SU-DHL-6 (cell line): Measurements from ENCODE around the gene CNN2.
A peak's percentile ranks its signal among the peaks of the same experiment; 100 is the strongest.

Experiments used
- H2AFZ ChIP-seq: fragments of 200-600 bp; sonication (generic); 2 replicates; pipeline ENCODE4 v1.6.1; 2014; ENCODE audit warnings: low read depth, mild to moderate bottlenecking, moderate library complexity, mixed read lengths, antibody characterized with exemption, low read length; ENCODE audit not compliant: severe bottlenecking
- H3F3A ChIP-seq: fragments of 200-600 bp; shearing (Covaris generic); 2 replicates; pipeline ENCODE4 v1.6.0; 2016; ENCODE audit warnings: antibody characterized with exemption, mild to moderate bottlenecking; ENCODE audit not compliant: insufficient read depth
- H3K27ac ChIP-seq: fragments of 200-600 bp; sonication (generic); 2 replicates; pipeline ENCODE4 v1.5.1; 2016; ENCODE audit warnings: low read depth, mild to moderate bottlenecking, low read length, moderate library complexity, mixed read lengths
- H3K27me3 ChIP-seq: fragments of 200-600 bp; sonication (generic), shearing (Covaris generic); 2 replicates; pipeline ENCODE4 v1.6.0; 2014; ENCODE audit warnings: mild to moderate bottlenecking, low read length
- H3K36me3 ChIP-seq: fragments of 200-600 bp; sonication (generic); 2 replicates; pipeline ENCODE4 v1.6.1; 2014; ENCODE audit warnings: mild to moderate bottlenecking, low read length, mixed read lengths
- H3K4me2 ChIP-seq: fragments of 300-600, 200-600 bp; shearing (Covaris generic), sonication (generic); 2 replicates; pipeline ENCODE4 v1.6.0; 2014; ENCODE audit warnings: low read length, low read depth, mild to moderate bottlenecking; ENCODE audit not compliant: poor library complexity, severe bottlenecking
- H3K4me3 ChIP-seq: fragments of 200-600 bp; sonication (generic); 2 replicates; pipeline ENCODE4 v1.5.1; 2014; ENCODE audit warnings: antibody characterized with exemption, low read length, mild to moderate bottlenecking, mixed read lengths; ENCODE audit not compliant: insufficient read depth, poor library complexity, severe bottlenecking
- H3K79me2 ChIP-seq: fragments of 200-600 bp; sonication (generic); 2 replicates; pipeline ENCODE4 v1.6.1; 2014; ENCODE audit warnings: mild to moderate bottlenecking, low read length, moderate library complexity; ENCODE audit not compliant: insufficient read depth
- H3K9ac ChIP-seq: fragments of 200-600 bp; sonication (generic); 2 replicates; pipeline ENCODE4 v1.7.0; 2014; ENCODE audit warnings: mild to moderate bottlenecking, low read length
- H3K9me2 ChIP-seq: fragments of 200-600 bp; sonication (generic); replicated peaks from 2 replicates; pipeline ENCODE4 v1.6.1; 2014; ENCODE audit warnings: low read length; ENCODE audit not compliant: insufficient read depth
- H3K9me3 ChIP-seq: fragments of 200-600 bp; sonication (generic); 2 replicates; pipeline ENCODE4 v1.6.1; 2014; ENCODE audit warnings: low read length, mixed read lengths; ENCODE audit not compliant: insufficient read depth
- H4K20me1 ChIP-seq: fragments of 200-600 bp; sonication (generic); 2 replicates; pipeline ENCODE4 v1.6.1; 2014; ENCODE audit warnings: low read depth, mild to moderate bottlenecking, antibody characterized with exemption, low read length, moderate library complexity, mixed read lengths
- CTCF ChIP-seq: fragments of 200-600 bp; sonication (generic); IDR thresholded peaks from one replicate; pipeline ENCODE4 v1.5.1; 2017; ENCODE audit warnings: antibody characterized with exemption, mild to moderate bottlenecking, low read length, moderate library complexity; ENCODE audit not compliant: insufficient read depth, poor library complexity, severe bottlenecking
- EZH2phosphoT487 ChIP-seq: fragments of 200-600 bp; sonication (generic), shearing (Covaris generic); conservative IDR thresholded peaks from 2 replicates; pipeline ENCODE4 v1.6.1; 2018; ENCODE audit warnings: mild to moderate bottlenecking, antibody characterized with exemption, low read length, moderate library complexity, mixed read lengths

Gene CNN2

DNA sequence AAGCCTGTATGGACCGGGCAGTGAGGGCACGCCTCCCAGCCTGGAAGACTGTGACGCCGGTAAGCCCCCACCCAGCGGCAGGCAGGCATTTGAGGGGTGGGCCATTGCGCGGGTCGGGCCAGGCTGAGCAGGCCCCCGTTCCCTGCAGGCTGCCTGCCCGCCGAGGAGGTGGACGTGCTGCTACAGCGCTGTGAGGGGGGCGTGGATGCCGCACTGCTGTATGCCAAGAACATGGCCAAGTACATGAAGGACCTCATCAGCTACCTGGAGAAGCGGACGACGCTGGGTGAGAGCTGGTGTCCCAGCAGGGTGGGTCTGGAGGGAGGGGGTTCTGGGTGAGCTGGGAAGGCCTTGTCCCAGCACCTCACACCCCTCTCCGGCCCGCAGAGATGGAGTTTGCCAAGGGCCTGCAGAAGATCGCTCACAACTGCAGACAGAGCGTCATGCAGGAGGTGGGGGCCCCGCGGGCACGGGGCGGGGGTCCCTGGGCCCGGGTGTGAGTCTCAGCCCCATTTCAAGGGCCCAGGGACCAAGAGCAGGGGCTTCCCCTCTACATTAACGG, 47.6 kb downstream of the CNN2 start:
- no peak overlapping the region for H2AFZ ChIP-seq
- H3F3A ChIP-seq = peaks cover 44% of the 10 kb centered on the region
- peaks cover 7% of the 10 kb centered on the region for H3K79me2 ChIP-seq
- no peaks in the 10 kb centered on the region for H3K27me3 ChIP-seq
- H3K27ac ChIP-seq = peak overlapping the region; percentile 79
- TF ChIP-seq EZH2phosphoT487 (no peak), CTCF (no peak)
- peak overlapping the region; percentile 35 for H3K4me3 ChIP-seq
- H4K20me1 ChIP-seq = no peaks in the 10 kb centered on the region
- H3K9ac ChIP-seq = peak overlapping the region; percentile 49; the same call in 1 of the 2 replicates
- peak overlapping the region; percentile 62 for H3K4me2 ChIP-seq
- peaks cover 8% of the 10 kb centered on the region for H3K36me3 ChIP-seq
- H3K9me3 ChIP-seq = no peaks in the 10 kb centered on the region
- no peaks in the 10 kb centered on the region for H3K9me2 ChIP-seq

DNA sequence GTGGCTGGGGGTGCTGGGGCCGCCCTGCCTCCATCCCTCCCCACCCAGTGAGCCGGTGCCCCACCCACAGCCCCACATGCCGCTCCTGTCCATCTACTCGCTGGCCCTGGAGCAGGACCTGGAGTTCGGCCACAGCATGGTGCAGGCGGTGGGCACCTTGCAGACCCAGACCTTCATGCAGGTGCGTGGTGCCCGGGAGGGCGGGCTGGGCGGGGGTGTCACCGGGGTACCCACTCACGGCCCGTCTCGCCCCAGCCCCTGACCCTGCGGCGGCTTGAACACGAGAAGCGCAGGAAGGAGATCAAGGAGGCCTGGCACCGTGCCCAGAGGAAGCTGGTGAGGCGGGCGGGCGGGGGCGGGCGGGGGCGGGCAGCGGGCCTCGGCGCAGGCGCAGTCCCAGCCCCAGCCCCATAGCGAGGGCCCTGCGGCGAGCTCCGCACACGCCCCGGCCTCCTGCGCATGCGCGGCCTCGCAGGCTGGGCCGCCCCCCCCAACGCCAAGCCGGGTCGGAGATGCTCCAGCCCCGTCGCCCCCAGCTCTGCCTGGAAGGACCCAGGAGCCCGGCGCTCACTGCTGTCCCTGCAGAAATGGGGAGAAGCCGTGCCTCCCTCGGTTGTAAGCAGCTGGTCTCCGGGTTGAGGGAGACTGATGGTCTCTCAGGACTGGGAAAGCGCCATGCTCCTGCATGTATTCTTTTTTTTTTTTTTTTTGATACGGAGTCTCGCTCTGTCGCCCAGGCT, 48.3 kb downstream of the CNN2 start:
- H3K27me3 ChIP-seq = no peaks in the 10 kb centered on the region
- H3K9me2 ChIP-seq = no peaks in the 10 kb centered on the region
- peak overlapping the region; percentile 78 for H3K4me2 ChIP-seq
- H2AFZ ChIP-seq = no peak overlapping the region
- peak overlapping the region; percentile 52; the same call in 1 of the 2 replicates for H3K9ac ChIP-seq
- H3F3A ChIP-seq = peaks cover 38% of the 10 kb centered on the region
- H3K9me3 ChIP-seq = no peaks in the 10 kb centered on the region
- H3K36me3 ChIP-seq = peaks cover 8% of the 10 kb centered on the region
- no peak for TF ChIP-seq EZH2phosphoT487
- no peak for TF ChIP-seq CTCF
- H4K20me1 ChIP-seq = no peaks in the 10 kb centered on the region
- peak overlapping the region; percentile 39 for H3K4me3 ChIP-seq
- H3K79me2 ChIP-seq = peaks cover 7% of the 10 kb centered on the region; the same call in 1 of the 2 replicates
- H3K27ac ChIP-seq = peak overlapping the region; percentile 91

- Histone ChIP-seq H3K4me2 (no peak overlapping the region), H3K27me3 (no peaks in the 10 kb centered on the region), H4K20me1 (no peaks in the 10 kb centered on the region), H2AFZ (no peak overlapping the region), H3K79me2 (0 out of 2 replicates have a peak, but pooled peaks cover under 1% of the 10 kb centered on the region), H3K9me2 (no peaks in the 10 kb centered on the region), H3K36me3 (peaks cover 8% of the 10 kb centered on the region), H3F3A (peaks cover 34% of the 10 kb centered on the region), H3K9me3 (no peaks in the 10 kb centered on the region), H3K9ac (no peak overlapping the region), H3K27ac (peak overlapping the region; percentile 91), H3K4me3 (no peak overlapping the region)
- no peak for TF ChIP-seq CTCF
- no peak for TF ChIP-seq EZH2phosphoT487
These were observed 49.6 kb downstream of the CNN2 start for GRCh38 chr19:1076046-1076386.
